HepG2 (cell line): Measurements from ENCODE around the gene ZC3H18. TPM values are rescaled to one million over a fixed set of nuclear protein-coding genes. Genes with fewer than 3 reads are reported as not detected.

Experiments
- CBFB ChIP-seq: sonication (generic); formaldehyde crosslinking; IDR thresholded peaks from 2 replicates; pipeline ENCODE4 v1.4.0; 2020; ENCODE audit warnings: missing genetic modification reagents
- CENPX ChIP-seq: sonication (generic); formaldehyde crosslinking; IDR thresholded peaks from 2 replicates; pipeline ENCODE4 v1.9.0; 2021; ENCODE audit warnings: mild to moderate bottlenecking, missing genetic modification reagents, moderate library complexity
- DRAP1 ChIP-seq: IDR thresholded peaks from 2 replicates; pipeline ENCODE4 v1.6.1; 2016; ENCODE audit warnings: missing genetic modification reagents, missing compliant biosample characterization
- FLYWCH1 ChIP-seq: sonication (generic); formaldehyde crosslinking; IDR thresholded peaks from 2 replicates; pipeline ENCODE4 v1.8.1; 2023; ENCODE audit warnings: mild to moderate bottlenecking, missing genetic modification reagents
- FOXM1 ChIP-seq: sonication (generic); formaldehyde crosslinking; IDR thresholded peaks from 2 replicates; pipeline ENCODE4 v1.5.0; 2020; ENCODE audit warnings: missing genetic modification reagents
- GABPA ChIP-seq, 2 experiments: IDR thresholded peaks; 2 replicates each; pipeline ENCODE4 v1.6.1; 2011 to 2016; ENCODE audit warnings: low read depth in 2 of 2, low read length in 1 of 2, missing biosample characterization in 1 of 2, missing genetic modification characterization in 1 of 2
- KDM6A ChIP-seq: IDR thresholded peaks from 2 replicates; pipeline ENCODE4 v1.6.1; 2016; ENCODE audit warnings: low read depth
- KLF13 ChIP-seq: sonication (generic); formaldehyde crosslinking; IDR thresholded peaks from 2 replicates; pipeline ENCODE4 v1.4.0; 2020; ENCODE audit warnings: mild to moderate bottlenecking, missing genetic modification reagents
- MTERF4 ChIP-seq: sonication (generic); formaldehyde crosslinking; IDR thresholded peaks from 2 replicates; pipeline ENCODE4 v1.8.0; 2023; ENCODE audit warnings: mild to moderate bottlenecking, missing genetic modification reagents
- POGZ ChIP-seq: sonication (generic); formaldehyde crosslinking; IDR thresholded peaks from 2 replicates; pipeline ENCODE4 v1.4.0; 2020; ENCODE audit warnings: mild to moderate bottlenecking, missing genetic modification reagents
- SIX1 ChIP-seq: sonication (generic); formaldehyde crosslinking; IDR thresholded peaks from 2 replicates; pipeline ENCODE4 v1.4.0; 2020; ENCODE audit warnings: missing genetic modification reagents, borderline replicate concordance
- SMAD9 ChIP-seq: sonication (generic); formaldehyde crosslinking; IDR thresholded peaks from 2 replicates; pipeline ENCODE4 v1.5.1; 2020; ENCODE audit warnings: mild to moderate bottlenecking, missing genetic modification reagents
- SRY ChIP-seq: sonication (generic); formaldehyde crosslinking; IDR thresholded peaks from 2 replicates; pipeline ENCODE4 v1.8.0; 2022; ENCODE audit warnings: mild to moderate bottlenecking, missing genetic modification reagents
- TCF12 ChIP-seq, 2 experiments: fragments of 450-650 bp in 1 of 2; sonication (generic) in 1 of 2; formaldehyde crosslinking in 1 of 2; IDR thresholded peaks; 2 replicates each; pipeline versions ENCODE4 v1.6.1 to v1.8.0; 2017 to 2022; ENCODE audit warnings: antibody characterized with exemption in 1 of 2, mild to moderate bottlenecking in 1 of 2, missing genetic modification reagents in 1 of 2, moderate library complexity in 1 of 2
- TFAP4 ChIP-seq: sonication (generic); IDR thresholded peaks from 2 replicates; pipeline ENCODE4 v1.6.1; 2016; ENCODE audit warnings: low read depth, borderline replicate concordance
- ZFP82 ChIP-seq: sonication (generic); formaldehyde crosslinking; IDR thresholded peaks from 2 replicates; pipeline ENCODE4 v1.5.1; 2020; ENCODE audit warnings: mild to moderate bottlenecking, missing genetic modification reagents, borderline replicate concordance
- ZKSCAN8 ChIP-seq: IDR thresholded peaks from 2 replicates; pipeline ENCODE4 v1.6.1; 2016; ENCODE audit warnings: borderline replicate concordance, missing genetic modification reagents, missing compliant biosample characterization
- ZNF263 ChIP-seq: sonication (generic); formaldehyde crosslinking; IDR thresholded peaks from 2 replicates; pipeline ENCODE4 v1.4.0; 2020; ENCODE audit warnings: missing genetic modification reagents
- ZNF264 ChIP-seq: sonication (generic); formaldehyde crosslinking; IDR thresholded peaks from 2 replicates; pipeline ENCODE4 v1.4.0; 2020; ENCODE audit warnings: missing genetic modification reagents
- ZNF296 ChIP-seq: sonication (generic); formaldehyde crosslinking; conservative IDR thresholded peaks from 2 replicates; pipeline ENCODE4 v1.5.0; 2020; ENCODE audit warnings: mild to moderate bottlenecking, missing genetic modification reagents
- ZNF335 ChIP-seq: sonication (generic); formaldehyde crosslinking; IDR thresholded peaks from 2 replicates; pipeline ENCODE4 v1.4.0; 2020; ENCODE audit warnings: missing genetic modification reagents
- ZNF614 ChIP-seq: IDR thresholded peaks from 2 replicates; pipeline ENCODE4 v1.6.1; 2018; ENCODE audit warnings: missing biosample characterization, missing genetic modification reagents, inconsistent platforms, borderline replicate concordance
- ZNF780A ChIP-seq: sonication (generic); formaldehyde crosslinking; IDR thresholded peaks from 2 replicates; pipeline ENCODE4 v1.8.0; 2022; ENCODE audit warnings: mild to moderate bottlenecking, missing genetic modification reagents, moderate library complexity
- ZUFSP ChIP-seq: sonication (generic); formaldehyde crosslinking; IDR thresholded peaks from 2 replicates; pipeline ENCODE4 v1.9.0; 2021; ENCODE audit warnings: missing genetic modification reagents, mild to moderate bottlenecking, borderline replicate concordance
- polyA plus RNA-seq, 8 experiments: library from polyadenylated mRNA; depleted of rRNA in 3 of 8; stranded (reverse) in 7 of 8; unstranded in 1 of 8; fragments of >200 nt; fragmentation: Illumina TruSeq in 4 of 8; extraction: Trizol in 4 of 8; gene quantifications; 2 replicates each; pipeline versions ENCODE4 v1.2.1 to v1.2.3, GENCODE V29; 2011 to 2016; ENCODE audit warnings: low read depth in 4 of 8, missing spikeins in 1 of 8, mixed read lengths in 1 of 8; ENCODE audit not compliant: insufficient read depth in 1 of 8
- total RNA-seq, 5 experiments: library from RNA; depleted of rRNA; stranded (reverse); fragments of >200 nt; fragmentation: Illumina TruSeq; extraction: Trizol; gene quantifications; 2 replicates each; pipeline ENCODE4 v1.2.3, GENCODE V29; 2016; ENCODE audit warnings: low read depth in 1 of 5
- TF ChIP-seq, protein P1 (sequence below): sonication (generic); formaldehyde crosslinking; IDR thresholded peaks from 2 replicates; pipeline ENCODE4 v1.5.1; 2020; ENCODE audit warnings: missing genetic modification reagents, mild to moderate bottlenecking, borderline replicate concordance
- TF ChIP-seq, protein P2 (sequence below): sonication (generic); formaldehyde crosslinking; IDR thresholded peaks from 2 replicates; pipeline ENCODE4 v1.8.1; 2023; ENCODE audit warnings: mild to moderate bottlenecking, missing genetic modification reagents, borderline replicate concordance

The ZC3H18 gene
- total and polyA plus RNA-seq, 2 of the 13 experiments (the other 11 are each of a cell fraction or from before 2014, with no cell fraction given): 11.2 to 27.4 TPM

- TF ChIP-seq ZUFSP (CRISPR knock-in tag) (no peak), KDM6A (no peak), ZNF296 (CRISPR knock-in tag) (no peak), POGZ (no peak), ZNF335 (CRISPR knock-in tag) (no peak), MTERF4 (CRISPR knock-in tag) (no peak), TCF12 (IDR thresholded peaks at IDR 0.05) (no peak), TCF12 (CRISPR knock-in tag; IDR thresholded peaks at IDR 0.05) (no peak), SRY (0 out of 2 replicates have a peak, but pooled peaks have one; percentile 66), CBFB (CRISPR knock-in tag) (0 out of 2 replicates have a peak, but pooled peaks have one; percentile 21), SIX1 (CRISPR knock-in tag) (no peak), ZNF263 (CRISPR knock-in tag) (no peak; the same call in 1 of the 2 replicates), ZNF780A (no peak), TFAP4 (peak; percentile 69; the same call in 1 of the 2 replicates), FOXM1 (CRISPR knock-in tag) (no peak), FLYWCH1 (CRISPR knock-in tag) (no peak), ZFP82 (CRISPR knock-in tag) (no peak), ZNF614 (CRISPR knock-in tag) (peak; percentile 49; the same call in 1 of the 2 replicates), CENPX (no peak), ZKSCAN8 (CRISPR knock-in tag) (no peak), GABPA (IDR thresholded peaks at IDR 0.05; ENCODE audit: low read depth, low read length) (no peak), GABPA (CRISPR knock-in tag; IDR thresholded peaks at IDR 0.05; ENCODE audit: low read depth) (no peak), SMAD9 (CRISPR knock-in tag) (no peak), ZNF264 (no peak), DRAP1 (CRISPR knock-in tag) (peak; percentile 61; the same call in 1 of the 2 replicates), KLF13 (CRISPR knock-in tag) (no peak; the same call in 1 of the 2 replicates)
- TF ChIP-seq, protein P1, sequence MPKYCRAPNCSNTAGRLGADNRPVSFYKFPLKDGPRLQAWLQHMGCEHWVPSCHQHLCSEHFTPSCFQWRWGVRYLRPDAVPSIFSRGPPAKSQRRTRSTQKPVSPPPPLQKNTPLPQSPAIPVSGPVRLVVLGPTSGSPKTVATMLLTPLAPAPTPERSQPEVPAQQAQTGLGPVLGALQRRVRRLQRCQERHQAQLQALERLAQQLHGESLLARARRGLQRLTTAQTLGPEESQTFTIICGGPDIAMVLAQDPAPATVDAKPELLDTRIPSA (CRISPR knock-in tag): no peak
- TF ChIP-seq, protein P2, sequence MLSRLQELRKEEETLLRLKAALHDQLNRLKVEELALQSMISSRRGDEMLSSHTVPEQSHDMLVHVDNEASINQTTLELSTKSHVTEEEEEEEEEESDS (CRISPR knock-in tag): no peak
Observed at GRCh38 chr16:88527186-88527936, 42.8 kb upstream of the ZC3H18 start (continued).
